Measurements from ENCODE around the gene SPAG8. TPM values are rescaled to one million over a fixed set of nuclear protein-coding genes. Genes with fewer than 3 reads are reported as not detected.

The SPAG8 gene
- total RNA-seq, 1 donor from 2014 or later = 4.0 TPM

GRCh38 chr9:35795695-35796094, 16.4 kb downstream of the SPAG8 start:
- POLR2A ChIA-PET = interaction anchor here (0.5 kb wide), 1 partner anchor 1124 kb away, joined by 3 read pairs; no protein-coding TSS in a partner anchor
- peaks cover 4% of the 10 kb centered on the region for H3K4me1 Mint-ChIP-seq
- no peak overlapping the region for H3K27ac Mint-ChIP-seq
- no peak overlapping the region for H3K4me3 Mint-ChIP-seq
- peaks cover under 1% of the 10 kb centered on the region for H3K27me3 Mint-ChIP-seq
- ATAC-seq (ENCODE audit: low read depth) = no peak
- DNase-seq = no peak
- intact Hi-C loops (cut with micrococcal nuclease) = no loop called here
- TF ChIP-seq, protein P1, sequence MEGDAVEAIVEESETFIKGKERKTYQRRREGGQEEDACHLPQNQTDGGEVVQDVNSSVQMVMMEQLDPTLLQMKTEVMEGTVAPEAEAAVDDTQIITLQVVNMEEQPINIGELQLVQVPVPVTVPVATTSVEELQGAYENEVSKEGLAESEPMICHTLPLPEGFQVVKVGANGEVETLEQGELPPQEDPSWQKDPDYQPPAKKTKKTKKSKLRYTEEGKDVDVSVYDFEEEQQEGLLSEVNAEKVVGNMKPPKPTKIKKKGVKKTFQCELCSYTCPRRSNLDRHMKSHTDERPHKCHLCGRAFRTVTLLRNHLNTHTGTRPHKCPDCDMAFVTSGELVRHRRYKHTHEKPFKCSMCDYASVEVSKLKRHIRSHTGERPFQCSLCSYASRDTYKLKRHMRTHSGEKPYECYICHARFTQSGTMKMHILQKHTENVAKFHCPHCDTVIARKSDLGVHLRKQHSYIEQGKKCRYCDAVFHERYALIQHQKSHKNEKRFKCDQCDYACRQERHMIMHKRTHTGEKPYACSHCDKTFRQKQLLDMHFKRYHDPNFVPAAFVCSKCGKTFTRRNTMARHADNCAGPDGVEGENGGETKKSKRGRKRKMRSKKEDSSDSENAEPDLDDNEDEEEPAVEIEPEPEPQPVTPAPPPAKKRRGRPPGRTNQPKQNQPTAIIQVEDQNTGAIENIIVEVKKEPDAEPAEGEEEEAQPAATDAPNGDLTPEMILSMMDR (IDR thresholded peaks at IDR 0.05) = no peak
- no peaks in the 10 kb centered on the region for H3K9me3 Mint-ChIP-seq
- CTCF ChIA-PET = interaction anchor here (1.4 to 2.6 kb wide), 2 partner anchors 31 to 87 kb away, joined by 7 read pairs; no protein-coding TSS in a partner anchor
- peaks cover 8% of the 10 kb centered on the region for H3K36me3 Mint-ChIP-seq (ENCODE audit: low read depth)

GRCh38 chr9:35793461-35793860, 18.6 kb downstream of the SPAG8 start:
- DNase-seq (no peak), ATAC-seq (ENCODE audit: low read depth) (no peak)
- TF ChIP-seq, protein P1 (IDR thresholded peaks at IDR 0.05) = no peak
- Mint-ChIP-seq H3K9me3 (no peaks in the 10 kb centered on the region), H3K27ac (no peak overlapping the region), H3K4me3 (no peak overlapping the region), H3K4me1 (peaks cover 10% of the 10 kb centered on the region), H3K36me3 (ENCODE audit: low read depth) (peaks cover 8% of the 10 kb centered on the region), H3K27me3 (peaks cover 5% of the 10 kb centered on the region)
- POLR2A ChIA-PET = interaction anchor here (0.7 kb wide), 1 partner anchor 36 kb away, joined by 3 read pairs; no protein-coding TSS in a partner anchor
- CTCF ChIA-PET = interaction anchor here (0.9 to 2.7 kb wide), 3 partner anchors 33 to 89 kb away, joined by 4 to 28 read pairs (median 5); no protein-coding TSS in a partner anchor
- intact Hi-C loops (cut with micrococcal nuclease) = no loop called here

- peaks cover 9% of the 10 kb centered on the region for H3K36me3 Mint-ChIP-seq (ENCODE audit: low read depth)
- no peak overlapping the region for H3K27ac Mint-ChIP-seq
- intact Hi-C loops (cut with micrococcal nuclease) = no loop called here
- DNase-seq = no peak
- TF ChIP-seq, protein P1 (IDR thresholded peaks at IDR 0.05) = no peak
- no peaks in the 10 kb centered on the region for H3K9me3 Mint-ChIP-seq
- H3K27me3 Mint-ChIP-seq = peaks cover 5% of the 10 kb centered on the region
- ChIA-PET CTCF (interaction anchor here (0.9 to 2.7 kb wide), 3 partner anchors 33 to 89 kb away, joined by 4 to 28 read pairs (median 5); no protein-coding TSS in a partner anchor), POLR2A (interaction anchor here (0.7 kb wide), 1 partner anchor 36 kb away, joined by 3 read pairs; no protein-coding TSS in a partner anchor)
- peaks cover 10% of the 10 kb centered on the region for H3K4me1 Mint-ChIP-seq
- no peak overlapping the region for H3K4me3 Mint-ChIP-seq
- no peak for ATAC-seq (ENCODE audit: low read depth)
Measured at GRCh38 chr9:35792826-35793225, 19.2 kb downstream of the SPAG8 start.

DNA sequence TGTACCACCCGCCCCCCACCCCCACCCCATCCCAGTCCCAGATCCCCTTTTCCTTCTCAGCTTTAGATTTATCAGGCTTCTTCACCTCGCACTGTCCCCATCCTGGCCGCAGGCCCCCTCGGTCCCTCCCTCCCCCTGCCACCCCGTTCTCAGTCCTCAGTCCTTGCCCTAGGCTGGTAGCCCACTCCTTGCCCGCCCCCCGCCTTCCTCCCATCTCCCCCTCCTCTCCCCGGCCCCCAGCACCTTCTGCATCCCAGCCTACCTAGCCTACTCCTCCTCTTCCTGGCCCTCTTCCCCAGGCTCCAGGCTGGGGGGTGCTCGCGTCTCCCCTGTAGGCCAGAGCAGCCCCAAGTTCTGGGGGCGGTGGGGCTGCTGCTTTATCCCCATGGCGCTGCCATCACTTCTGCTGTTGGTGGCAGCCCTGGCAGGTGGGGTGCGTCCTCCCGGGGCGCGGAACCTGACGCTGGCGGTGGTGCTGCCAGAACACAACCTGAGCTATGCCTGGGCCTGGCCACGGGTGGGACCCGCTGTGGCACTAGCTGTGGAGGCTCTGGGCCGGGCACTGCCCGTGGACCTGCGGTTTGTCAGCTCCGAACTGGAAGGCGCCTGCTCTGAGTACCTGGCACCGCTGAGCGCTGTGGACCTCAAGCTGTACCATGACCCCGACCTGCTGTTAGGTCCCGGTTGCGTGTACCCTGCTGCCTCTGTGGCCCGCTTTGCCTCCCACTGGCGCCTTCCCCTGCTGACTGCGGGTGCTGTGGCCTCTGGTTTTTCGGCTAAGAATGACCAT, 19.8 kb downstream of the SPAG8 start:
- peaks cover 5% of the 10 kb centered on the region for H3K27me3 Mint-ChIP-seq
- H3K4me3 Mint-ChIP-seq = no peak overlapping the region
- ATAC-seq (ENCODE audit: low read depth) (no peak), DNase-seq (no peak)
- TF ChIP-seq, protein P1 (IDR thresholded peaks at IDR 0.05) = no peak
- H3K36me3 Mint-ChIP-seq (ENCODE audit: low read depth) = peaks cover 16% of the 10 kb centered on the region
- peaks cover 10% of the 10 kb centered on the region for H3K4me1 Mint-ChIP-seq
- CTCF ChIA-PET = interaction anchor here (0.9 to 2.7 kb wide), 3 partner anchors 34 to 90 kb away, joined by 4 to 28 read pairs (median 5); no protein-coding TSS in a partner anchor
- H3K27ac Mint-ChIP-seq = no peak overlapping the region
- POLR2A ChIA-PET = no interaction called here
- intact Hi-C loops (cut with micrococcal nuclease) = no loop called here
- no peaks in the 10 kb centered on the region for H3K9me3 Mint-ChIP-seq

GRCh38 chr9:35791297-35791921, 20.7 kb downstream of the SPAG8 start, which contains the start of gene NPR2:
NPR2 (plus strand) TSS chr9:35791591; CDS start chr9:35792409, 818 bp downstream.
- DNase-seq = no peak
- Mint-ChIP-seq H3K27ac (no peak within 1 kb of the TSS), H3K27me3 (peaks cover 5% of the 10 kb centered on the region), H3K4me3 (peak within 1 kb of the TSS; percentile 58), H3K9me3 (no peaks in the 10 kb centered on the region), H3K4me1 (peaks cover 10% of the 10 kb centered on the region), H3K36me3 (ENCODE audit: low read depth) (peaks cover 20% of the 10 kb centered on the region)
- ChIA-PET POLR2A (no interaction called here), CTCF (interaction anchor here (2.7 kb wide), 1 partner anchor 91 kb away, joined by 28 read pairs; no protein-coding TSS in a partner anchor)
- intact Hi-C loops (cut with micrococcal nuclease) = loop anchor here (2.0 kb wide), 1 partner anchor 55 kb away; no protein-coding TSS in a partner anchor
- ATAC-seq (ENCODE audit: low read depth) = no peak
- TF ChIP-seq, protein P1 (IDR thresholded peaks at IDR 0.05) = no peak
